ENCODE results near the gene CYP4F11.
"Not testable (repeated sequence)": the region's sequence is repeated elsewhere in the genome, so short reads cannot be mapped to it uniquely, and the experiment has no call there.

CYP4F11 gene

DNA sequence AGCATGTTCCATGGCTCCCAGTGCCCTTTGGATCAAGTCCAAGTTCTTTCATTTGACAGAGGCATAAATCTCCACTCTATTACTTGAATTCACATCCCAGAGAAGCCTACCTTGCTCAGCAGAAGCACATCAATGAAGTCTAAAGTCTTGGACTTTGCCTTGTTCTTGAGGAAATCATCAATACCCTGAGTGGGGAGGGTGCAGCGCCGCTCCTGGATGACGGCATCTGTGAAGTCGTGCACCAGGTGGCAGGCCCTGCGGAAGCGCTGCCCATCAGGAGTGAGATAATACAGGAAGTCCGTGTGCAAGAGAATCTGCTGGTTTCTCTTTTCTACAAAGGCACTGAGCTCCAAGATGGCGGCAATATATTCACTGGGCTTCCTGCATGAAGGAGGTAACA is 10.6 kb downstream of the CYP4F11 start:
- DNase-seq (ENCODE audit: low read depth), result no peak

DNA sequence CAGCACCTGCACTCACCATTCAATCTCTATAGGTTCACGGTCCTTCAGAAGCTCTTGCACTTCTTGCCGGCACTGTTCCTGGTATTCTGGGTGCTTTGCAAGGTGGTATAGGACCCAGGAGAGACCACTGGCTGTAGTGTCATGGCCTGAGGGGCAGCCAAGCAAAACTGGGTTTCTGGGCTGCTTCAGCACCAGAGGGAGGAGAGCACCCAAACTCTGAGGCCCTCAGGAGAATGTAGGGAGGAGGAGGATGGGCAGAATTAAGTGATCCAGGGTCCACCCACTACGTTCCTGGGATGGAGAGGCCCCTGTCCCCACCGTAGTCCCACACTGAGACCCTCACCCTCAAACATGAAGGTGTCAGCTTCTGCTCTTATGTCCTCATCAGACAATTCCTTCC is 12.3 kb downstream of the CYP4F11 start:
- no peak for DNase-seq (ENCODE audit: low read depth)

DNA sequence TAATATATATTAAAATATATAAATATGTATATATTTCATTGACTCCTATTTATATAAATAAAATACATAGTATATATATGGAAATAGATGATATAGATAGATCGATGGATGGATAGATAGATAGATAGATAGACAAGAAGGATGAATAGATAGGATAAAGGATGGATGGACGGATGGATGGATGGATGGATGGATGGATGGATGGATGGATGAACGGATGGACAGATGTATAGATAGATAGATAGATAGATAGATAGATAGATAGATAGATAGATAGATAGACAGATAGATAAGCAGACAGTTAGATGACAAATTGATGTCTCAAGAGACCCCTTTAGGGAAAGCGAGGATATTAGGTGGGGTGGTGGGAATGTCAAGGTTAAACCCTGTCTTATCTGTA is 15.1 kb downstream of the CYP4F11 start:
- DNase-seq (ENCODE audit: low read depth), result no peak

DNA sequence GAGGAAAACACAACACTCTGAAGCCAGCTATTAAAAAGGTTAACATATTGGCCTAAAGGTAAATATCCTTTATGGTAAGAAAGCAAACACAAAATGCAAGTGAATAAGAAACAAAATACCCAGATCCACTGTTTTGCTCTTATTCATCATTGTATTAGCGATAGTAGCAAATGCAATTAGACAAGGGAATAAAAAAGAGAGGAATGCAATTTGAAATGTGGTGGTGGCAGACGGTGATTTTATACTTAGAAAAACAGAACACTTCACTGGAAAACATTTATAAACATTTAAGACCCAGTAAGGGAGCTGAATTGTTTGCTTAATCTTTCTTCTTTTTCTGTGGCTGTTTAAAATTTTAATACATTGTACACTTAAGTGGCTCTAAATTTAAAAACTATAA is 19.2 kb downstream of the CYP4F11 start:
- no peak for DNase-seq (ENCODE audit: low read depth)

DNA sequence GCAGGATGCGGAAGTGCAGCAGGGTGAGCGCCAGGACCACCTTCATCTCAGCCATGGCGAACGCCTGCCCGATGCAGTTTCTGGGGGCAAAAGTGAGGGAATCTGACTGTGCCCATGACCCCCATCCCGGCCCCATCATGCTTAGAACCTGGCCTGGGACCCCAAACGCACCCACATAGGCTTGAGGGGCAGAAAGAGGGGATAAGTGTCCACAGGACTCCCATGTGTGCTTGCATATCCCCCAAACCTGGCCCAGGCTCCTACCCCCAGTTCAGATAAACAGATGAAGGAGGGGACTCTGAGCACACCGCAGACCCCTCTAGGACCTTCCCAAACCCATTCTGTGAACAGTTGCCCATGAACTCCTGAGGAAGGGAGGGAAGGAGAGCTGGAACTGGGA is 20.5 kb downstream of the CYP4F11 start:
- DNase-seq (ENCODE audit: low read depth), result no peak

DNA sequence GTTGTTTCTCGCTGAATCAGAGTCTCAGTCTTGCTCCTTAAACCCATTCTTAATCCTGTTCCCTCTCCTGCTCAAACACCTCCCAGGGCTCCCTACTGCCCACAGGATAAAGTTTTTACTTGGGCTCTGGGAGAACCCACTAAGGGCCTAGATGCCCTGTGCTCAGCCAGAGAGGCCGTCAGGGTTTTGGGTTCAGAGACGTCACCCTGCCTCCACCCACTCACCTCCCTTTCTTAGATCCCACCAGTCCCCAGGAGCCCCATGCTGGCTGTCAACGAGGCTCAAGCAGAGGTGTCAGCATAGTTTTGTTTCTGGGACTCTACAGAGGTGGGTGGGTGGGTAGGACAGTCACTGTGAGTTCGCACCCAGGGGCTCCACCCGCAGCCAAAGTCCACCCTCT is 20.9 kb downstream of the CYP4F11 start:
- no peak for DNase-seq (ENCODE audit: low read depth)

DNA sequence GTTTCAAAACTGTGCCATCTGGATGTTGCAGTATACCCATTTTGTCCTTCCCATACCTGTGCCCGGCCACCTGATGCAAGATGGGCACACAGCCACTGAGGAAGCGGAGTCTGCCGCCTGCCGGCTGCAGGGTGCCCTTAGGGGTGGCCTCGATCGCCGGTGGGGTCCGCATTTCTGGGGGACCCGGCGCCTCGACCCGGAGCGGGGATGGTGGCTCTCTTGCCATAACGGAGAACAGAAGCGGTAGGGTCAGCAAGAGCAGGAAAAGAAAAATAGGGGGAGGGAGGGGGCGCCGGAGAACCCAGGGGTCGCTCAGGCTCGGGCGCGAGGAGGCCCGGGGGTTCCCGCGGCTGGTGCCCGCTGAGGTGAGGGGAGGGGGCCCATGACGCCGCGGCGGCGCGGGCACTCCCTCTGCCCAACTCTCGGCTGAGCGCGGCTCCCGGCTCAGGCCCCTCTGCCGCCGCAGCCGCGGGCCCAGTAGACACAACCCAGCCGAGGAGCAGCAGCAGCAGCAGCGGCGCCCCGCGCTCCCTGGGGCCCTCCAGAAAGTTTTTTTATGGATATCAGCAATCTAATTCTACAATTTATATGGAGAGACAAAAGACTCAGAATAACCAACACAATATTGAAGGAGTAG is 22.6 kb downstream of the CYP4F11 start:
- DNase-seq (ENCODE audit: low read depth), result no peak

DNA sequence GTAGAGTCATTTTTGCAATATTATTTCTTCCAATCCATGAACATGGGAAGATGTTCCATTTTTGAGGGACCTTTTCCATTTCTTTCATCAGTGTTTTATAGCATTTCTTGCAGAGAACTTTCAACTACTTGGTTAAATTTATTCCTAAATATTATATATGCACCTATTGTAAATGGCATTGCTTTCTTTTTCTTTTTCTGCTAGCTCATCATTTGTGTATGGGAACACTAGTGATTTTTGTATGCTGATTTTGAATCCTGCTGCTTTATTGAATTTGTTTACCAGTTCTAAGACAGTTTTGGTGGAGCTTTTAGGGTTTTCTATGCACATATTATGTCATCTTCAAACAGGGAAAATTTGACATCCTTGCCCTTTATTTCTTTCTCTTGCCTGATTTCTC is 29.3 kb downstream of the CYP4F11 start:
- DNase-seq (ENCODE audit: low read depth), result no peak

DNA sequence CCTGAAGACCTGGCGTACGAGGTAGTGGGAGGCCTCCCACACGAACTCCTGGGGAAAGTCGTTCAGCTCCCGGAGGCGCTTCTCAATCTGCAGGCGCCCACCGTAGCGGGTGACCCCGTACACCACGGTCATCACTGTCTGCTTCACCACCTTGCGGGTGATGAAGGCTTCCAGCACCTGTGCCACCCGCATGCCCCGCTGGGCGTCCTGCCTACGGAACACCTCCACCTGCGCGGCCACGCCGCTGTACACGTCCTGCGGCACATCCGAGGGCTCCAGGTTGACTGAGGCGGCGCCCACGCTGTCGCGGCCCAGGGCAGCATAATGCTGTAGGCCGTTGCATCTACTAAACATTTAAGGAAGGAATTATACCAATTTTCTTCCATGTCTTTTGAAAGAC is 31.4 kb downstream of the CYP4F11 start:
- DNase-seq (ENCODE audit: low read depth), result not testable (repeated sequence)

DNA sequence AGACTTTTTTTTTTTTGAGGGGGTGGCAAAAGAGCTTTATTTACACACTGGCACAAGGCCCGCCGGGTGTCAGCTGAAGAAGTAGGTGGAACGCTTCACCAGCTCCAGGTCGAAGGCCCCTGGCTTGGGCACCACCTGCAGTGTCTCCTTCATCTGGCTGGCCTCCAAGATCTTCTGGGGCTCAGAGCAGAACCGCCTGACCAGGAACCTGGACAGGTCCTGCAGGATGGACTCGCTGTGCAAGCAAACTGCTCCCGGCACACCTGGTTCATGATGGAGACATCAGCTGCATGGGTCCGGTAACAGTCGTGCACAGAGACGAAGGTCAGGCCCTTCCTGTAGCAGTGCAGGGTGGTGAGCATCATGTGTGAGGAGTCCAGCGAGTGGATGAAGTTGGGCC is 32.1 kb downstream of the CYP4F11 start:
- no peak for DNase-seq (ENCODE audit: low read depth)

DNA sequence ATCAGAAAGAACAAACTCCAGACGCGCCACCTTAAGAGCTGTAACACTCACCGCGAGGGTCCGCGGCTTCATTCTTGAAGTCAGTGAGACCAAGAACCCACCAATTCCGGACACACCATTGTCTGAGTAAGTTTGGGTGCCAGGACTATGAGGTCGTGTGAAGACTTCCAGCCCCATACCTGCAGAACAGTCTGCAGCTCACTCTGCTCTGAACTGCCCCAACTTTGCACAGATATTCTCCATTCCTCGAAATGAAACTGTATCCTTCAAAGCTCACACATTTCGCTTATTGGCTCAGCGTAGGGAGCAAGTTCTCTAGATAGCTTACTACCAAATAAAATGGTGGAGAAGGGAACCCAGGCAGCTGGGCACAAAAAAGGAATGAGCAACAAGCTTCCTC is 33.8 kb downstream of the CYP4F11 start:
- DNase-seq (ENCODE audit: low read depth), result no peak

DNA sequence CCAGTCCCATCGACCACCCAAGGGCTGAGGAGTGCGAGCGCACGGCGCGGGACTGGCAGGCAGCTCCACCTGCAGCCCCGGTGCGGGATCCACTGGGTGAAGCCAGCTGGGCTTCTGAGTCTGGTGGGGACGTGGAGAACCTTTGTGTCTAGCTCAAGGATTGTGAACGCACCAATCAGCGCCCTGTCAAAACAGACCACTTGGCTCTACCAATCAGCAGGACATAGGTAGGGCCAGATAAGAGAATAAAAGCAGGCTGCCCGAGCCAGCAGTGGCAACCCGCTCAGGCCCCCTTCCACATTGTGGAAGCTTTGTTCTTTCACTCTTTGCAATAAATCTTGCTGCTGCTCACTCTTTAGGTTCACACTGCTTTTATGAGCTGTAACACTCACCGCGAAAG is 34.3 kb downstream of the CYP4F11 start:
- DNase-seq (ENCODE audit: low read depth), result not testable (repeated sequence)

DNA sequence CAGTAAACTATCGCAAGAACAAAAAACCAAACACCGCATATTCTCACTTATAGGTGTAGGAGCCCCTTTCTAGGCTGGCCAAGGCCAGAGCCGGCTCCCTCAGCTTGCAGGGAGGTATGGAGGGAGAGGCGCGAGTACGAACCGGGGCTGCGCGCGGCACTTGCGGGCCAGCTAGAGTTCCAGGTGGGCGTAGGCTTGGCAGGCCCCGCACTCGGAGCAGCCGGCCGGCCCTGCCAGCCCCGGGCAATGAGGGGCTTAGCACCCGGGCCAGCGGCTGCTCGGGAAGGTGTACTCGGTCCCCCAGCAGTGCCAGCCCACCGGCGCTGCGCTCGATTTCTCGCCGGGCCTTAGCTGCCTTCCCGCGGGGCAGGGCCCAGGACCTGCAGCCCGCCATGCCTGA is 34.8 kb downstream of the CYP4F11 start:
- DNase-seq (ENCODE audit: low read depth), result not testable (repeated sequence)

DNA sequence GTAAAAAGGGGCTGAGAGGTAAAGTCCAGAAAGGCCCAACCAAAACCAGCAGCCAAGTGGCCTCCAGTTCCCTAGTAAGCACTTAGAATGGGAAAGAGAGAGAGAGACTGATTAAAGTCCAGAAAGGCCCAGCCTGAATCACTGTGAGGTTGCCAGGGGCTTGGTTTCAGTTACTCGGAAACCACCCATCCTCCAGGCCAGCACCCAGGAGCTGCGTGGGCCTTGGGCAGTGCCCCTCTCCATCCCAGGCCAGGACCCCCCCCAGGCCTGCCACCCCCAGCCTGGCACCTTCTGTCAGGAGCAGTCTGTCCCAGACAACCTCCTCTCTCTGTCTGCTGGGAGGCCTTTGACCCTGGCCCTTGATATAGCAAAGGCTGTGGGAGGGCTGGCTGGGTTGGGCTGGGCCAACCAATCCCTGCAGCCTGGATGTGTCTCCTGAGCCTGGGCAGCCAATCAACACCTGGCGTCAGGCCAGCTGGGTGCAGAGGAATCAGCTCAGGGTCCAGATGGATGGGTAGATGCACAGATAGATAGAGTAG is 36.5 kb downstream of the CYP4F11 start, which contains the start of gene CYP4F2:
Gene CYP4F2, minus strand, starts transcription at position 337 of the 539 bp plus-strand sequence. CDS start 463 bp downstream, outside the sequence.
- DNase-seq (ENCODE audit: low read depth), result no peak

DNA sequence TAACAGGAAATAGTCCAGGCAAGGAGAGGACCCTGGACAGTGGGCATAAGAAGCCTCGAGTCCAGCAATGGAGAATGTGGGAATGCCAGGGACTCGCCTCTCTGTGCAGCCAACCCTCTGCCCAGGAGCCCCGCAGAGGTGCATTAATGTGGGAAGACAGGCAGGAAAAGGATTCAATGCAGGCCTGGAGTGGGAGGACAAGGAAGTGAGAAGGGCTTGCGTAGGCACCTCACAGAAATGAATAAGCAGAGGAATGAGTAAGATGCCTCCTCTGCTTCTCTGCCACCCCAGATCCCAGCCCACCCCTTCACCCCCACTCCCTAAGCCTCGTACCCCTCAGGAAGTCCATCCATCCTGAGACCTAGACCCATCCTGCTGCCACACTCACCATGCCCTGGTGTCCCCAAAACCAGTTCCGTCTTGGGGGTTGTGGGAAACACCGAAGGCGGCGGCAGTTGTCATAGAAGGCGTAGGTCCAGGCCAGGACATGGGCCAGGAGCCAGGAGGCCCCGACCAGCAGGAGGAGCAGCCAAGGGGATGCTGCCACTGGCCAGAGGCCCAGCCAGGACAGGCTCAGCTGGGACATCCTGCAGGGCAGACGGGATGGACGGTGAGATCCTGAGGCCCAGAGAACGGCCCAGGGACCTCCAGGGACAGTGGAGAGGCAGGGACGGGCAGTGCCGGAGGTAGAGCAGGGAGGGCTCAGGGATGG is 37.1 kb downstream of the CYP4F11 start:
- DNase-seq (ENCODE audit: low read depth), result no peak

DNA sequence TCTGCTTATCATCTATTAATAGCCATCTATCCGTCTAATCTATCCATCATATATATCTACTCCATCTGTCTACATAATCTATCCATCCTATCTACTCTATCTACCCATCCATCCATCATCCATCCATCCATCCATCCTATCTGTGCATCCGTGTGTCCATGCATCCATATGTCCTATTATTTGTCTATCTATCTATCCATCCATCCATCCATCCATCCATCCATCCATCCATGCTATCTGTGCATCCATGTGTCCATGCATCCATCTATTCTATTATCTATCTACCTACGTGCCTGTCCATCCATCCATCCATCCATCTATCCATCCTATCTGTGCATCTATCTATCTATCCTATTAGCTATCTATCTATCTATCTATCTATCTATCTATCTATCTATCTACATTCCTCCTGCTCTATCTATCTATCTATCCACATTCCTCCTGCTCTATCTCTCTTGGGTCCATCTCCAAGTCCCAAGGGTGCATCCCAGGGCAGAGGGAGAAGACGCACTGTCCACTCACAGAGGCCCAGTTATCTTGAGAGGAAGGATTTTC is 38.4 kb downstream of the CYP4F11 start:
- no peak for DNase-seq (ENCODE audit: low read depth)

DNA sequence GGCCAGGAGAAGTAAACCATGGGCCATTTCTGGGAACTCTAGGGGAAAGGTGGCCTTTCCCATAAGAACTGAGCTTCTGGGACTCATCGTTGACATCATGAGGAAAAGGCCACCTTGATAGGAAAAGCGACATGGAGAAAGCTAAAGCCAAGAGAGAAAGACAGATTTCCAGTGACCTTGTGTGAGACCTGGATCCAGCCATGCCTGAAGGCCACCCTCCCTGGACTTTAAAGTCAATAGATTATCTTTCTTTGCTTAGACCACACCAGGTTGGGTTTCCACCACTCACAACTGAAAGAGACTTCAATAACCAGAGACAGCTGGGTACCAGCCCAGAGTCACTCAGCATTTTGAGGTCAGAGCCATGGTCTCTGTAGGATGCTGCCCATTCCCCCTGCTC is 40.0 kb downstream of the CYP4F11 start:
- no peak for DNase-seq (ENCODE audit: low read depth)

DNA sequence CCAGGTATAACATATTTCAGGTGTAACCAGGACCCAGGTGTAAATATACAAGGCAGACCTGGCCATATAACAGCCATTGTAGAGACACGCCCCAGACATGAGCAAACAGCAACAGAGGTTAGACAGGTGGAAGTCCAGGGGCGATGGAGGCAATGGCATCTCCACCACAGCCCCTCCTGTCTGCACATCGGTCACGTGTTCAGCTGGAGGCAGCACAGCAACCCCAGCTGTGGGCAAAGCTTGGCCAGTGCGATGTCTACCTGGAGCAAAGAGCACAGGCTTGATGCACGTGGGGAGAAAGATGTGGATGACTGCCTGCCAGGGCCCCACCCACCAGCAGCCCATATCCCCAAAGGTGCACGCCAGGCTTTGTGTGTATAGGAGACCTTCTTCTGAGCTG is 40.9 kb downstream of the CYP4F11 start:
- no peak for DNase-seq (ENCODE audit: low read depth)

DNA sequence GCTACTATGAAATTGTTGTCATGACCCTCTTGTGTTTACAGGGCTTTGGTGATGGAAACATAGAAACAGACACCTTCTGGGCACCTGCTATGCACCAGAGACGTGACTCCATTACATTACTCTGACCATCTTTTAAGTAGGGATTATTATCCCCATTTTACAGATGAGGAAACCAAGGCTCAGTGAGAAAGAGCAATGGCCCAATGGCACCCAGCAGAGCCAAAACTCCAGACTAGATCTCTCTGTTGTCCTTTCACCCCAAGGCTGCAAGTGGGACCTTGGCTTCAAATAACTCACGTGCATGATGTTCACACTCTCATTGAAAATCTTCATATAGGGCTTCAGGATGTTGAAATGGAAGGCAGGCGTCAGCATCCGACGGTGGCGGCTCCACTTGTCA is 42.3 kb downstream of the CYP4F11 start:
- no peak for DNase-seq (ENCODE audit: low read depth)

DNA sequence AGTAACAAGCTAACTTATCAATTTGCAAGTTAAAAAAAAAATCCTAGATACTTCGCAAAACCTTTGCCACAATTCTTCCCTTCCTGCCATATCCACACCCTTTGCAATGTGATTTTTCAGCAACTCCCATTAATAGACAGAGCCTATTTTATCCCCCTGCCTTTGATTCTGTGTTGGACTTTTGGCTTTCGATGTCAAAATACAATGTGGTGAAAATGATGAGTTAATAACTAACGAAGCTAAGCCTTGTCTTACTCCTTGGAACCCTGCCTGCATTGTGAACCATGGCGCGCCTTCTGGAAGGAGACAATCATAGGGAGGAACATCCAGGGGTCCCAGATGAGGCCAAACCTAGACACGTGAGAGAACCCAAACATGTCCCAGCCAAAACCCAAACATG is 42.9 kb downstream of the CYP4F11 start:
- no peak for DNase-seq (ENCODE audit: low read depth)

DNA sequence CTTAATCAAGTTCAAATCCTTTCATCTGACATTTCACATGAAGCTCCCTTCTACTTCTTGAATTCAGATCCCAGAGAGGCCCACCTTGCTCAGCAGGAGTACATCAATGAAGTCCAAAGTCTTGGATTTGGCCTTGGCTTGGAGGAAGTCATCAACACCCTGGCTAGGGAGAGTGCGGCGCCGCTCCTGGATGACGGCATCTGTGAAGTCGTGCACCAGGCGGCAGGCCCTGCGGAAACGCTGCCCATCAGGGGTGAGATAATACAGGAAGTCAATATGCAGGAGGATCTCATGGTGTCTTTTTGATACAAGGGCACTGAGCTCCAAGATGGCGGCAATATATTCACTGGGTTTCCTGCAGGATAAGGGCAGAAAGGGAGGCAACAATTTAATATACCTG is 45.0 kb downstream of the CYP4F11 start:
- DNase-seq (ENCODE audit: low read depth), result not testable (repeated sequence)

DNA sequence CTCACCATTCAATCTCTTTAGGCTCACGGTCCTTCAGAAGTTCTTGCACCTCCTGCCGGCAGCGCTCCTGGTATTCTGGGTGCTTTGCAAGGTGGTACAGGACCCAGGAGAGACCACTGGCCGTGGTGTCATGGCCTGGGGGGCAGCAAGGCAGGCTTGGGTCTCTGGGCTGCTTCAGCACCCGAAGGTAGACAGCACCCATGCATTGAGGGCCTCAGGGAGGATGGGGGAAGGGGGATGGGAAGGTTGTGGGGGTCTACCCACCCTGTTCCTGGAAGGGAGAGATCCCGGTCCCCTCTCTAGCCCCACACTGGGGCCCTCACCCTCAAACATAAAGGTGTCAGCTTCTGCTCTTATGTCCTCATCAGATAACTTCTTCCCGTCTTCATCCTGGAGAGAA is 48.4 kb downstream of the CYP4F11 start:
- DNase-seq (ENCODE audit: low read depth), result no peak

DNA sequence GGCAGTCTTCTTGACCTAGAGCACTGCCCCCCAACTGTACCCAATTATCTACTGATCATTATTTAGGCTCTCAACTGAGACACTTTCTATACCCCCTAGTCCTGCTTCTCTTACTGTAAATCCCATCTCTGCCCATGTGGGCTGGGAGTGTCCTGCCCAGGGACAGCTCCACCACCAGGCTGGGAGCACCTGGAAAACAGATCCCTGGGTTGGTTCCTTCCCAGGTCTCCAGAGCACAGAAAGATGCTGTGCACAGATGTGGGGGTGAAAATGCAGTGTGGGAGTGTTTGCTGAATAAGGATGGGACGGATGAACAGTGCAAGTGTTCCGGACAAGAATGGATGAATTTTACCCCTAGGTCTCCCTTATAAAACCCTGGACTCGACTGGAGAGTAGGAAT is 49.2 kb downstream of the CYP4F11 start:
- no peak for DNase-seq (ENCODE audit: low read depth)
